GM23338 (cell line): Measurements from ENCODE around the gene GALNT4. TPM values are rescaled to one million over a fixed set of nuclear protein-coding genes. Genes with fewer than 3 reads are reported as not detected.

Source experiments
- ATAC-seq: fragments of 200-7000 bp; cut with Tn5 transposase; 3 replicates; pipeline ENCODE4 v1.9.1; 2020
- DNase-seq: peaks from one replicate; pipeline ENCODE4 v3.0.0-alpha.2; 2015; ENCODE audit warnings: low spot score
- H2AFZ ChIP-seq: fragments of 200-600 bp; sonication (generic); 2 replicates; pipeline ENCODE4 v1.8.0; 2016; ENCODE audit warnings: antibody characterized with exemption, mild to moderate bottlenecking, moderate library complexity
- H3F3A ChIP-seq: fragments of 200-600 bp; sonication (generic); replicated peaks from 2 replicates; pipeline ENCODE4 v1.8.0; 2017; ENCODE audit warnings: antibody characterized with exemption, mixed run types, low read depth
- H3K27ac ChIP-seq: fragments of 200-600 bp; sonication (generic); 2 replicates; pipeline ENCODE4 v1.6.1; 2016; ENCODE audit warnings: low read depth
- H3K27me3 ChIP-seq: fragments of 200-600 bp; sonication (generic); 2 replicates; pipeline ENCODE4 v1.8.0; 2016; ENCODE audit warnings: mild to moderate bottlenecking, mixed run types, moderate library complexity; ENCODE audit not compliant: insufficient read depth
- H3K36me3 ChIP-seq: fragments of 200-600 bp; sonication (generic); 2 replicates; pipeline ENCODE4 v1.8.0; 2016; ENCODE audit warnings: mild to moderate bottlenecking; ENCODE audit not compliant: insufficient read depth
- H3K4me1 ChIP-seq: fragments of 200-600 bp; sonication (generic); 2 replicates; pipeline ENCODE4 v1.8.0; 2016; ENCODE audit warnings: mild to moderate bottlenecking, moderate library complexity; ENCODE audit not compliant: insufficient read depth
- H3K4me2 ChIP-seq: fragments of 200-600 bp; sonication (generic); 2 replicates; pipeline ENCODE4 v1.7.1; 2017; ENCODE audit warnings: mixed run types
- H3K4me3 ChIP-seq: fragments of 200-600 bp; sonication (generic); 2 replicates; pipeline ENCODE4 v1.6.1; 2016; ENCODE audit warnings: mixed run types
- H3K79me2 ChIP-seq: fragments of 200-600 bp; sonication (generic); replicated peaks from 2 replicates; pipeline ENCODE4 v1.8.0; 2017; ENCODE audit warnings: mild to moderate bottlenecking; ENCODE audit not compliant: insufficient read depth
- H3K9me2 ChIP-seq: fragments of 200-600 bp; sonication (generic); 2 replicates; pipeline ENCODE4 v1.8.0; 2017; ENCODE audit not compliant: insufficient read depth
- H4K20me1 ChIP-seq: fragments of 200-600 bp; sonication (generic); replicated peaks from 2 replicates; pipeline ENCODE4 v1.8.0; 2017; ENCODE audit warnings: mild to moderate bottlenecking; ENCODE audit not compliant: insufficient read depth
- H3K27ac Mint-ChIP-seq: 2 replicates; pipeline ENCODE4 v1.8.0; 2020; ENCODE audit warnings: inconsistent platforms, mild to moderate bottlenecking, moderate library complexity, mixed read lengths
- H3K27me3 Mint-ChIP-seq: 3 replicates; pipeline ENCODE4 v1.8.0; 2022; ENCODE audit warnings: low read depth, mild to moderate bottlenecking, moderate library complexity, mixed read lengths, inconsistent platforms; ENCODE audit not compliant: insufficient read depth, poor library complexity
- H3K36me3 Mint-ChIP-seq: 3 replicates; pipeline ENCODE4 v1.8.0; 2021; ENCODE audit warnings: low read depth, mild to moderate bottlenecking, inconsistent platforms, moderate library complexity, mixed read lengths
- H3K4me1 Mint-ChIP-seq: 3 replicates; pipeline ENCODE4 v1.8.0; 2020; ENCODE audit warnings: mild to moderate bottlenecking, inconsistent platforms, mixed read lengths
- H3K4me3 Mint-ChIP-seq: 3 replicates; pipeline ENCODE4 v1.8.0; 2021; ENCODE audit warnings: moderate library complexity, mild to moderate bottlenecking, inconsistent platforms, mixed read lengths
- H3K9me3 Mint-ChIP-seq: 3 replicates; pipeline ENCODE4 v1.8.0; 2020; ENCODE audit warnings: moderate library complexity, mild to moderate bottlenecking, inconsistent platforms, mixed read lengths
- EZH2 ChIP-seq: fragments of 200-600 bp; sonication (generic); IDR thresholded peaks from one replicate; pipeline ENCODE4 v1.8.0; 2017; ENCODE audit warnings: antibody characterized with exemption, mild to moderate bottlenecking, low read depth; ENCODE audit not compliant: unreplicated experiment
- EZH2phosphoT487 ChIP-seq: fragments of 200-600 bp; sonication (generic); IDR thresholded peaks from one replicate; pipeline ENCODE4 v1.8.1; 2018; ENCODE audit warnings: antibody characterized with exemption; ENCODE audit not compliant: unreplicated experiment
- JUNB ChIP-seq: IDR thresholded peaks from one replicate; pipeline ENCODE4 v1.6.1; 2016; ENCODE audit warnings: antibody characterized with exemption; ENCODE audit not compliant: unreplicated experiment
- ZNF114 ChIP-seq: fragments of 250-450 bp; sonication (Bioruptor Pico); IDR thresholded peaks from 2 replicates; pipeline ENCODE4 v1.5.0; 2020; ENCODE audit warnings: mild to moderate bottlenecking, moderate library complexity
- ZNF331 ChIP-seq: fragments of 250-450 bp; sonication (Bioruptor Pico); IDR thresholded peaks from 2 replicates; pipeline ENCODE4 v1.5.0; 2020; ENCODE audit warnings: low read depth, mild to moderate bottlenecking, moderate library complexity
- polyA plus RNA-seq: library from polyadenylated mRNA; unstranded; fragments of >200 nt; fragmentation: Nextera tagmentation; extraction: Ambion mirVana; gene quantifications from 2 replicates; pipeline ENCODE4 v1.2.1, GENCODE V29; 2016
- total RNA-seq: library from RNA; depleted of rRNA; stranded (reverse); fragments of >200 nt; shearing (Covaris generic); gene quantifications from 2 replicates; pipeline ENCODE4 v1.2.3, GENCODE V29; 2014
- TF ChIP-seq, protein P1 (sequence below): fragments of 250-450 bp; sonication (Bioruptor Pico); IDR thresholded peaks from 2 replicates; pipeline ENCODE4 v1.5.0; 2020; ENCODE audit warnings: mild to moderate bottlenecking, moderate library complexity
- TF ChIP-seq, protein P2 (sequence below), 2 experiments: fragments of 200-600 bp in 1 of 2; sonication (generic) in 1 of 2; conservative IDR thresholded peaks; 2 replicates each; pipeline versions ENCODE4 v1.5.1 to v1.6.1; 2016 to 2017; ENCODE audit warnings: antibody characterized with exemption in 2 of 2, low read depth in 2 of 2, mild to moderate bottlenecking in 2 of 2, moderate library complexity in 1 of 2

GALNT4 gene
- total and polyA plus RNA-seq, 2 experiments from 2014 or later = 1.1 to 2.4 TPM

DNA sequence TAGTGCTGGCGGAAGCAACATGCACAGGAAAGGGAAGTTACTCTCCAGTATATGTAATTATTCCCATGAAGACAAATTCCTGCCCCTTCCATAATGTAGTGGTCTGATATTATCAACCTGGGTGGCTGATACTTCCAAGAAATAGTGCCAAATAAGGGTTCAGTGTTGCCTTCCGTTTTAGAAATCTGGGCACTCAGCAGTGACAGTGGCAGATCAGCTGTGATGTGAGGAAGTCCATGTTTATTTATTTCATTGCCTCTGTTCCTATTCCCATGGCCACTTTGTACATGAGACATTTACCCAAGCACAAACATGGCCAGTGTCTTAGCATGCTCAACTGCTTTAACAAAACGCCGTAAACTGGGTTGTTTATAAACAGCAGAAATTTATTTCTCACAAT lies 21.6 kb upstream of the GALNT4 start (continued):
- TF ChIP-seq, protein P1, sequence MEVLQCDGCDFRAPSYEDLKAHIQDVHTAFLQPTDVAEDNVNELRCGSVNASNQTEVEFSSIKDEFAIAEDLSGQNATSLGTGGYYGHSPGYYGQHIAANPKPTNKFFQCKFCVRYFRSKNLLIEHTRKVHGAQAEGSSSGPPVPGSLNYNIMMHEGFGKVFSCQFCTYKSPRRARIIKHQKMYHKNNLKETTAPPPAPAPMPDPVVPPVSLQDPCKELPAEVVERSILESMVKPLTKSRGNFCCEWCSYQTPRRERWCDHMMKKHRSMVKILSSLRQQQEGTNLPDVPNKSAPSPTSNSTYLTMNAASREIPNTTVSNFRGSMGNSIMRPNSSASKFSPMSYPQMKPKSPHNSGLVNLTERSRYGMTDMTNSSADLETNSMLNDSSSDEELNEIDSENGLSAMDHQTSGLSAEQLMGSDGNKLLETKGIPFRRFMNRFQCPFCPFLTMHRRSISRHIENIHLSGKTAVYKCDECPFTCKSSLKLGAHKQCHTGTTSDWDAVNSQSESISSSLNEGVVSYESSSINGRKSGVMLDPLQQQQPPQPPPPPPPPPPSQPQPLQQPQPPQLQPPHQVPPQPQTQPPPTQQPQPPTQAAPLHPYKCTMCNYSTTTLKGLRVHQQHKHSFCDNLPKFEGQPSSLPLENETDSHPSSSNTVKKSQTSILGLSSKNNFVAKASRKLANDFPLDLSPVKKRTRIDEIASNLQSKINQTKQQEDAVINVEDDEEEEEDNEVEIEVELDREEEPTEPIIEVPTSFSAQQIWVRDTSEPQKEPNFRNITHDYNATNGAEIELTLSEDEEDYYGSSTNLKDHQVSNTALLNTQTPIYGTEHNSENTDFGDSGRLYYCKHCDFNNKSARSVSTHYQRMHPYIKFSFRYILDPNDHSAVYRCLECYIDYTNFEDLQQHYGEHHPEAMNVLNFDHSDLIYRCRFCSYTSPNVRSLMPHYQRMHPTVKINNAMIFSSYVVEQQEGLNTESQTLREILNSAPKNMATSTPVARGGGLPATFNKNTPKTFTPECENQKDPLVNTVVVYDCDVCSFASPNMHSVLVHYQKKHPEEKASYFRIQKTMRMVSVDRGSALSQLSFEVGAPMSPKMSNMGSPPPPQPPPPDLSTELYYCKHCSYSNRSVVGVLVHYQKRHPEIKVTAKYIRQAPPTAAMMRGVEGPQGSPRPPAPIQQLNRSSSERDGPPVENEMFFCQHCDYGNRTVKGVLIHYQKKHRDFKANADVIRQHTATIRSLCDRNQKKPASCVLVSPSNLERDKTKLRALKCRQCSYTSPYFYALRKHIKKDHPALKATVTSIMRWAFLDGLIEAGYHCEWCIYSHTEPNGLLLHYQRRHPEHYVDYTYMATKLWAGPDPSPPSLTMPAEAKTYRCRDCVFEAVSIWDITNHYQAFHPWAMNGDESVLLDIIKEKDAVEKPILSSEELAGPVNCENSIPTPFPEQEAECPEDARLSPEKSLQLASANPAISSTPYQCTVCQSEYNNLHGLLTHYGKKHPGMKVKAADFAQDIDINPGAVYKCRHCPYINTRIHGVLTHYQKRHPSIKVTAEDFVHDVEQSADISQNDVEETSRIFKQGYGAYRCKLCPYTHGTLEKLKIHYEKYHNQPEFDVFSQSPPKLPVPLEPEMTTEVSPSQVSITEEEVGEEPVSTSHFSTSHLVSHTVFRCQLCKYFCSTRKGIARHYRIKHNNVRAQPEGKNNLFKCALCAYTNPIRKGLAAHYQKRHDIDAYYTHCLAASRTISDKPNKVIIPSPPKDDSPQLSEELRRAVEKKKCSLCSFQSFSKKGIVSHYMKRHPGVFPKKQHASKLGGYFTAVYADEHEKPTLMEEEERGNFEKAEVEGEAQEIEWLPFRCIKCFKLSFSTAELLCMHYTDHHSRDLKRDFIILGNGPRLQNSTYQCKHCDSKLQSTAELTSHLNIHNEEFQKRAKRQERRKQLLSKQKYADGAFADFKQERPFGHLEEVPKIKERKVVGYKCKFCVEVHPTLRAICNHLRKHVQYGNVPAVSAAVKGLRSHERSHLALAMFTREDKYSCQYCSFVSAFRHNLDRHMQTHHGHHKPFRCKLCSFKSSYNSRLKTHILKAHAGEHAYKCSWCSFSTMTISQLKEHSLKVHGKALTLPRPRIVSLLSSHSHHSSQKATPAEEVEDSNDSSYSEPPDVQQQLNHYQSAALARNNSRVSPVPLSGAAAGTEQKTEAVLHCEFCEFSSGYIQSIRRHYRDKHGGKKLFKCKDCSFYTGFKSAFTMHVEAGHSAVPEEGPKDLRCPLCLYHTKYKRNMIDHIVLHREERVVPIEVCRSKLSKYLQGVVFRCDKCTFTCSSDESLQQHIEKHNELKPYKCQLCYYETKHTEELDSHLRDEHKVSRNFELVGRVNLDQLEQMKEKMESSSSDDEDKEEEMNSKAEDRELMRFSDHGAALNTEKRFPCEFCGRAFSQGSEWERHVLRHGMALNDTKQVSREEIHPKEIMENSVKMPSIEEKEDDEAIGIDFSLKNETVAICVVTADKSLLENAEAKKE (CRISPR knock-in tag) = no peak
- TF ChIP-seq EZH2 (no peak), ZNF114 (CRISPR knock-in tag) (no peak), EZH2phosphoT487 (no peak)
- TF ChIP-seq, protein P2, sequence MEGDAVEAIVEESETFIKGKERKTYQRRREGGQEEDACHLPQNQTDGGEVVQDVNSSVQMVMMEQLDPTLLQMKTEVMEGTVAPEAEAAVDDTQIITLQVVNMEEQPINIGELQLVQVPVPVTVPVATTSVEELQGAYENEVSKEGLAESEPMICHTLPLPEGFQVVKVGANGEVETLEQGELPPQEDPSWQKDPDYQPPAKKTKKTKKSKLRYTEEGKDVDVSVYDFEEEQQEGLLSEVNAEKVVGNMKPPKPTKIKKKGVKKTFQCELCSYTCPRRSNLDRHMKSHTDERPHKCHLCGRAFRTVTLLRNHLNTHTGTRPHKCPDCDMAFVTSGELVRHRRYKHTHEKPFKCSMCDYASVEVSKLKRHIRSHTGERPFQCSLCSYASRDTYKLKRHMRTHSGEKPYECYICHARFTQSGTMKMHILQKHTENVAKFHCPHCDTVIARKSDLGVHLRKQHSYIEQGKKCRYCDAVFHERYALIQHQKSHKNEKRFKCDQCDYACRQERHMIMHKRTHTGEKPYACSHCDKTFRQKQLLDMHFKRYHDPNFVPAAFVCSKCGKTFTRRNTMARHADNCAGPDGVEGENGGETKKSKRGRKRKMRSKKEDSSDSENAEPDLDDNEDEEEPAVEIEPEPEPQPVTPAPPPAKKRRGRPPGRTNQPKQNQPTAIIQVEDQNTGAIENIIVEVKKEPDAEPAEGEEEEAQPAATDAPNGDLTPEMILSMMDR (conservative IDR thresholded peaks at IDR 0.05; ENCODE audit: low read depth in 2 of 2) = no peak

DNA sequence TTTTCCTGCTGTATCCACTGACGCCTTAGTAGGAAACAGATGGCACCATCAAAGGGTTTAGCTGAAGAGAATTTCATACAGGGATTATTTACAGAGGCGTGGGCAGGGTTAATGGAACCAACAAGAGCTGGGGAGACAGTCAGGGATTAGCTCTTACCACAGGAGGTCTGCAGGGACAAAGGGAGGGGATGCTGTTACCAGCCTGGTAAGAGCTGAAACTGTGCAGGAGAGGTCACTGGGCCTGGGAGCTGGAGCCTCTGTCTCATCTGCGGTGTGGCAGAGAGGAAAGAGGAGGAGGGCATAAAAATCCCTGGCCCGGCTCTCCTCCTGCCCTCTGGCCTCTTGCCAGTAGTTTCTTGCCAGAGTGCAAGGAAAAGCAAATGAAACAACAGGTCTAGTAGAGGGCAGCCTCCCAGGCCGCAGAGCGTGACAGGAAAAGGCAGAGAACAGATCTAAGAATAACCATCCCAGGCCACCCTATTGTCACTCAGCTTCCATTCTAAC lies 20.1 kb upstream of the GALNT4 start:
- no peaks in the 10 kb centered on the region for H3K36me3 ChIP-seq
- Mint-ChIP-seq H3K27me3 (no peaks in the 10 kb centered on the region), H3K27ac (no peak overlapping the region), H3K4me1 (peaks cover 11% of the 10 kb centered on the region), H3K36me3 (no peaks in the 10 kb centered on the region), H3K4me3 (no peak overlapping the region), H3K9me3 (no peaks in the 10 kb centered on the region)
- peak; percentile 6 for DNase-seq
- H3K27me3 ChIP-seq = no peaks in the 10 kb centered on the region
- H3K79me2 ChIP-seq = no peaks in the 10 kb centered on the region
- ATAC-seq = peak; percentile 74
- no peak overlapping the region for H3K27ac ChIP-seq
- no peak overlapping the region for H2AFZ ChIP-seq
- H3K9me2 ChIP-seq = no peaks in the 10 kb centered on the region
- no peaks in the 10 kb centered on the region for H4K20me1 ChIP-seq
- no peak overlapping the region for H3K4me2 ChIP-seq
- no peaks in the 10 kb centered on the region for H3F3A ChIP-seq
- no peak overlapping the region for H3K4me3 ChIP-seq
- no peaks in the 10 kb centered on the region for H3K4me1 ChIP-seq
- TF ChIP-seq, protein P1 (CRISPR knock-in tag) = no peak
- TF ChIP-seq JUNB = no peak
- TF ChIP-seq ZNF331 (CRISPR knock-in tag) = no peak
